GM12875 (cell line): ENCODE measurements around the gene ACTL7A.

Source experiments
- H3K4me3 ChIP-seq: one replicate; pipeline ENCODE4 v1.5.1; 2011; ENCODE audit warnings: low read depth, low read length, control low read depth
- CTCF ChIP-seq: IDR thresholded peaks from 2 replicates; pipeline ENCODE4 v1.5.1; 2011; ENCODE audit warnings: low read depth, mild to moderate bottlenecking, control low read depth, inconsistent platforms, low read length, moderate library complexity, borderline replicate concordance; ENCODE audit not compliant: insufficient read depth

The ACTL7A gene

GRCh38 chr9:108861997-108862396 lies at the start of gene ACTL7A:
Gene ACTL7A (plus strand): TSS chr9:108862266. CDS start chr9:108862323, 57 bp downstream.
- H3K4me3 ChIP-seq: no peak within 1 kb of the TSS
- no peak for TF ChIP-seq CTCF

- no peak overlapping the region for H3K4me3 ChIP-seq
- no peak for TF ChIP-seq CTCF
Measured at GRCh38 chr9:108812396-108813025, 49.6 kb upstream of the ACTL7A start.

- no peak overlapping the region for H3K4me3 ChIP-seq
- peak; percentile 16; the same call in 1 of the 2 replicates for TF ChIP-seq CTCF
Measured at GRCh38 chr9:108813951-108814601, 48.0 kb upstream of the ACTL7A start.

- H3K4me3 ChIP-seq: no peak overlapping the region
- no peak for TF ChIP-seq CTCF
Measured at GRCh38 chr9:108815156-108815555, 46.9 kb upstream of the ACTL7A start.

GRCh38 chr9:108816037-108816436 lies 46.0 kb upstream of the ACTL7A start:
- H3K4me3 ChIP-seq: no peak overlapping the region
- TF ChIP-seq CTCF: no peak

- no peak overlapping the region for H3K4me3 ChIP-seq
- no peak for TF ChIP-seq CTCF
Measured at GRCh38 chr9:108823829-108824228, 38.2 kb upstream of the ACTL7A start.

GRCh38 chr9:108830272-108830671 lies 31.8 kb upstream of the ACTL7A start:
- TF ChIP-seq CTCF: no peak
- no peak overlapping the region for H3K4me3 ChIP-seq
